ENCODE data around the gene GLIS1. TPM values are rescaled to one million over a fixed set of nuclear protein-coding genes. Genes with fewer than 3 reads are reported as not detected.

GLIS1 gene
- total RNA-seq (2022; extraction: Qiagen RNA extraction): 0.08 to 0.12 TPM (median 0.09 TPM) in 4 of 5 replicates, not detected in the other

DNA sequence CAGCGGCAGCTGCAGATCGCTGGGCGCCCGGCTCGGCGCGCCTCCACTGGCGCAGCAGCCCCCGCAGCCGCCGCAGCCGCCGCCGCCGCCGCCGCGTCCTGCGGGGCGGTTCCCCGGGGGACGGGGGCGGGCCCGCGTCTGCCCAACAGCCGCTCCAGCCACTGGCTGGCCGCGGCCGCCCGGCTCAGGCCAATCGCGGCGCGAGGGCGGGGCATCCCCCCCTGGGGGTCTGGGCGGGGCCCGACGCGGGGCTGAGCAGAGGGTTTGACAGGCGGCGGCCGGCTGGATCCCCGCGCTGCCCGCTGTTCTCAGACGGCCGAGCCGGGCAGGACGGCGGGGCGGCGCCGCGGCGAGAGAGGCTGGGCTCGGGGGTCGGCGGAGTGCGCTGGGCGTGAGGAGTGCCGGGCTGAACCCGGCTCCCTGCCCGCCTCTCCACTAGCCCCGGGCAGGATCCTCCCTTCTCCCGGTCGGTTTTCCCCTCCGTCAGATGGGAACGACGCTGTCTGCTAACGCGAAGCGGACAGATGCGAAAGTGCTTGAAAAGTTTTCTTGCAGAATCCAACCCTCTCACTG, at the start of gene GLIS1:
GLIS1 (minus strand) TSS at position 56 of the 573 bp plus-strand sequence. CDS start 1,100 bp downstream, outside the sequence.

DNA sequence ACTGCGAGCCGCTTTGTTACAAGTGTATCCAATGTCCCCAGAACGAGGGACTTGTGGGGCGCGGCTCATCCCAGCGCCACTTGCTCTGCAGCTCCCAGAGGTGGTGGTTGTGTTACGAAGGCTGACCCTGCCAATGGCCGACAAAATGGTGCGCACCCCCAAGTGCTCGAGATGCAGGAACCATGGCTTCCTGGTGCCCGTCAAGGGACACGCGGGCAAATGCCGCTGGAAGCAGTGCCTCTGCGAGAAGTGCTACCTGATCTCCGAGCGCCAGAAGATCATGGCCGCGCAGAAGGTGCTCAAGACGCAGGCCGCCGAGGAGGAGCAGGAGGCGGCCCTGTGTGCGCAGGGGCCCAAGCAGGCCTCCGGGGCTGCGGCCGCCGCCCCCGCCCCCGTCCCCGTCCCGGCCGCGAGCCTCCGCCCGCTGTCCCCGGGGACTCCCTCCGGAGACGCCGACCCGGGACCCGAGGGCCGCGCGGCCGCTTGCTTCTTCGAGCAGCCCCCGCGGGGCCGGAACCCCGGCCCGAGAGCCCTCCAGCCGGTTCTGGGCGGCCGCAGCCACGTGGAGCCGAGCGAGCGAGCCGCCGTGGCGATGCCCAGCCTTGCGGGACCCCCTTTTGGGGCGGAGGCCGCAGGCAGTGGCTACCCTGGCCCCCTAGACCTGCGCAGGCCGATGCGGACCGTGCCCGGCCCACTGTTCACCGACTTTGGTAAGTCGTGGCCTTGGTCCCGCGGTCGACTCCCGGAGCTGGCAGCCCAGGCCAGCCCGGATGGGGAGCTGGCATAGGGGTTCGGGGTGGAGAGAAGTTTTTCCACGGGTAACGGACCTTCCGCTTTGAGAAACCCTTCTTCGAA, 279.4 kb downstream of the GLIS1 start, which contains the start of gene DMRTB1:
DMRTB1 (plus strand) TSS at position 79 of the 855 bp plus-strand sequence; CDS start at position 134, 55 bp downstream.

Other genes with a start within 250 kb of the GLIS1 start
- gene NDC1, start 99.1 kb upstream of the GLIS1 start, total RNA-seq (2022; extraction: Qiagen RNA extraction): 21.8 to 27.5 TPM (median 23.0 TPM) in 5 replicates
- 12.7 to 15.0 TPM (median 13.0 TPM) in 5 replicates for gene YIPF1, start 150.6 kb upstream of the GLIS1 start, total RNA-seq (2022; extraction: Qiagen RNA extraction)
- gene DIO1, start 155.0 kb upstream of the GLIS1 start, total RNA-seq (2022; extraction: Qiagen RNA extraction): not detected in 5 replicates
- gene IFT25, start 206.5 kb upstream of the GLIS1 start, total RNA-seq (2022; extraction: Qiagen RNA extraction): 28.5 to 30.4 TPM (median 30.1 TPM) in 5 replicates
- 25.9 to 30.0 TPM (median 29.6 TPM) in 5 replicates for gene LRRC42, start 207.2 kb upstream of the GLIS1 start, total RNA-seq (2022; extraction: Qiagen RNA extraction)